ENCODE data around the gene FBRSL1. TPM values are rescaled to one million over a fixed set of nuclear protein-coding genes. Genes with fewer than 3 reads are reported as not detected.
"Not testable (repeated sequence)": the region's sequence is repeated elsewhere in the genome, so short reads cannot be mapped to it uniquely, and the experiment has no call there.

The FBRSL1 gene
- 61.7 TPM for polyA plus RNA-seq (2013, experiment 1 of 2)
- 70.1 TPM for polyA plus RNA-seq (2013, experiment 2 of 2)

DNA sequence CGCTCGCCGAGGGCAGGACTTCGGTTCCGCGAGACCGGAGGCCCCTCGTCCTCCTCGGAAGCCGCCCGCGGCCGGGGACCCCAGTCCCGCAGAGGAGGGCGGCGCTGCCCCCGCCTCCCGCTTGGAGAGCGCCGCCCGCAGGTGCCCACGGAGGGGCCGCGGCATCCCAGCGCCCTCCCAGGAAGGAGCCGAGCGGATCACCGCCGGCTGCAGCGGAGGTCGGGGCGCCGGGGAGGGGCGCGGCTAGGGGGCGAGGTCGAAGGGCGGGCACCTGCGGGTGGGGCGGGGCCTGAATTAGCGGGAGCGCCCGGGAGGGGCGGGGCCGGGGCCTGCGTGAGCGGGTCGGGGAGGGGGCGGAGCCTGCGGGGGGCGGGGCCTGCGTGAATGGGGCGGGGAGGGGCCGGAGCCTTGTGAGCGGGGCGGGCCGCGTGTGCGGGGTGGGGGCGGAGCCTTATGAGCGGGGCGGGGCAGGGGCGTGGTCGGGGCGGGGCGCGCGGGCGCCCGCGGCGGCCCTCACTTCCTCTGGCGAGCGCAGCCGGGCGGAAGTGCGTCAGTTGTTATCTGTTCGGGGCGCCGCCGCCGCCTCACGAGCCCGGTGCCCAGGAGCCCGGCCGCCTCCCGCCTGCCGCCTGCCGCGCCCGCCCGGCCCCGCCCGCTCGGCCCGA is at the start of gene FBRSL1:
TSS of gene FBRSL1 (plus strand) at position 550 of the 665 bp plus-strand sequence.
- peaks cover 0 to 41% (median 14%) of the 10 kb centered on the region in 3 experiments for H3K27me3 ChIP-seq (ENCODE audit: control insufficient read depth in 3 of 3, insufficient read depth in 3 of 3, low read depth in 1 of 3, low read length in 3 of 3)

GRCh38 chr12:132440420-132440819 is 49.5 kb upstream of the FBRSL1 start:
- not testable (repeated sequence) for H3K4me2 ChIP-seq (ENCODE audit: insufficient read depth, low read length, poor library complexity, severe bottlenecking); H4K91ac ChIP-seq (ENCODE audit: low read depth, low read length, poor library complexity); H3K18ac ChIP-seq (ENCODE audit: low read length); H3K23ac ChIP-seq (ENCODE audit: low read depth, low read length, poor library complexity); H3K79me1 ChIP-seq (ENCODE audit: low read depth, low read length); H3K27ac ChIP-seq (replicated peaks; ENCODE audit: low read length); H2BK120ac ChIP-seq (ENCODE audit: low read depth, low read length); H2BK5ac ChIP-seq (ENCODE audit: low read length); H3K14ac ChIP-seq (ENCODE audit: low read length); H3K36me3 ChIP-seq (replicated peaks in 1 of 2; ENCODE audit: control insufficient read depth in 2 of 2, insufficient read depth in 2 of 2, low read length in 2 of 2); H4K8ac ChIP-seq (ENCODE audit: low read depth, low read length); DNase-seq (ENCODE audit: low spot score); H3K9ac ChIP-seq (ENCODE audit: low read depth, low read length, poor library complexity); H2BK15ac ChIP-seq (ENCODE audit: low read length); H3K4ac ChIP-seq (ENCODE audit: low read length); H2AK5ac ChIP-seq (ENCODE audit: low read depth, low read length); H3K4me3 ChIP-seq (ENCODE audit: low read length in 2 of 2); H2BK12ac ChIP-seq (ENCODE audit: low read length); H2AFZ ChIP-seq (ENCODE audit: low read length)
- H3K27me3 ChIP-seq (ENCODE audit: control insufficient read depth in 3 of 3, insufficient read depth in 3 of 3, low read depth in 1 of 3, low read length in 3 of 3): peaks cover 0 to 80% (median 0%) of the 10 kb centered on the region in 3 experiments
- no CpG with 5 or more reads among the region's 13 CpGs for WGBS, 2 donors (ENCODE audit: extremely low coverage in 2 of 2, insufficient read length in 2 of 2, insufficient replicate concordance in 1 of 2)
- H3K9me3 ChIP-seq (replicated peaks in 1 of 2; ENCODE audit: control insufficient read depth in 2 of 2, insufficient read depth in 1 of 2, low read depth in 1 of 2, low read length in 2 of 2): peaks cover 7 to 10% of the 10 kb centered on the region in 2 donors
- peaks cover 0 to 15% of the 10 kb centered on the region in 2 donors for H3K4me1 ChIP-seq (ENCODE audit: control insufficient read depth in 2 of 2, insufficient read depth in 1 of 2, low read depth in 1 of 2, low read length in 2 of 2)

More for the DNA sequence above, at the start of gene FBRSL1:
- WGBS, 2 donors (ENCODE audit: extremely low coverage in 2 of 2, insufficient read length in 2 of 2, insufficient replicate concordance in 1 of 2): no CpG with 5 or more reads among the region's 96 CpGs
- Histone ChIP-seq H3K36me3 (replicated peaks in 1 of 2; ENCODE audit: control insufficient read depth in 2 of 2, insufficient read depth in 2 of 2, low read length in 2 of 2) (peaks cover under 1 to 12% of the 10 kb centered on the region in 2 donors), H4K91ac (ENCODE audit: low read depth, low read length, poor library complexity) (no peak within 1 kb of the TSS), H3K27ac (replicated peaks; ENCODE audit: low read length) (no peak within 1 kb of the TSS), H3K9me3 (replicated peaks in 1 of 2; ENCODE audit: control insufficient read depth in 2 of 2, insufficient read depth in 1 of 2, low read depth in 1 of 2, low read length in 2 of 2) (peaks cover 0 to 3% of the 10 kb centered on the region in 2 donors), H2AK5ac (ENCODE audit: low read depth, low read length) (peak within 1 kb of the TSS; percentile 94), H2BK5ac (ENCODE audit: low read length) (peak within 1 kb of the TSS; percentile 13), H2BK15ac (ENCODE audit: low read length) (peak within 1 kb of the TSS; percentile 49), H3K79me1 (ENCODE audit: low read depth, low read length) (peaks cover 31% of the 10 kb centered on the region), H3K4me1 (ENCODE audit: control insufficient read depth in 2 of 2, insufficient read depth in 1 of 2, low read depth in 1 of 2, low read length in 2 of 2) (peaks cover 10 to 16% of the 10 kb centered on the region in 2 donors), H4K8ac (ENCODE audit: low read depth, low read length) (peak within 1 kb of the TSS; percentile 17), H2AFZ (ENCODE audit: low read length) (peak within 1 kb of the TSS; percentile 94), H3K4me2 (ENCODE audit: insufficient read depth, low read length, poor library complexity, severe bottlenecking) (peak within 1 kb of the TSS; percentile 86), H2BK12ac (ENCODE audit: low read length) (peak within 1 kb of the TSS; percentile 84), H3K4me3 (ENCODE audit: low read length in 2 of 2) (peak within 1 kb of the TSS; percentile 69 to 88), H3K23ac (ENCODE audit: low read depth, low read length, poor library complexity) (peak within 1 kb of the TSS; percentile 80), H3K4ac (ENCODE audit: low read length) (no peak within 1 kb of the TSS), H3K9ac (ENCODE audit: low read depth, low read length, poor library complexity) (peak within 1 kb of the TSS; percentile 96), H2BK120ac (ENCODE audit: low read depth, low read length) (no peak within 1 kb of the TSS), H3K18ac (ENCODE audit: low read length) (peak within 1 kb of the TSS; percentile 97), H3K14ac (ENCODE audit: low read length) (peak within 1 kb of the TSS; percentile 94)
- DNase-seq (ENCODE audit: low spot score): peak; percentile 87

DNA sequence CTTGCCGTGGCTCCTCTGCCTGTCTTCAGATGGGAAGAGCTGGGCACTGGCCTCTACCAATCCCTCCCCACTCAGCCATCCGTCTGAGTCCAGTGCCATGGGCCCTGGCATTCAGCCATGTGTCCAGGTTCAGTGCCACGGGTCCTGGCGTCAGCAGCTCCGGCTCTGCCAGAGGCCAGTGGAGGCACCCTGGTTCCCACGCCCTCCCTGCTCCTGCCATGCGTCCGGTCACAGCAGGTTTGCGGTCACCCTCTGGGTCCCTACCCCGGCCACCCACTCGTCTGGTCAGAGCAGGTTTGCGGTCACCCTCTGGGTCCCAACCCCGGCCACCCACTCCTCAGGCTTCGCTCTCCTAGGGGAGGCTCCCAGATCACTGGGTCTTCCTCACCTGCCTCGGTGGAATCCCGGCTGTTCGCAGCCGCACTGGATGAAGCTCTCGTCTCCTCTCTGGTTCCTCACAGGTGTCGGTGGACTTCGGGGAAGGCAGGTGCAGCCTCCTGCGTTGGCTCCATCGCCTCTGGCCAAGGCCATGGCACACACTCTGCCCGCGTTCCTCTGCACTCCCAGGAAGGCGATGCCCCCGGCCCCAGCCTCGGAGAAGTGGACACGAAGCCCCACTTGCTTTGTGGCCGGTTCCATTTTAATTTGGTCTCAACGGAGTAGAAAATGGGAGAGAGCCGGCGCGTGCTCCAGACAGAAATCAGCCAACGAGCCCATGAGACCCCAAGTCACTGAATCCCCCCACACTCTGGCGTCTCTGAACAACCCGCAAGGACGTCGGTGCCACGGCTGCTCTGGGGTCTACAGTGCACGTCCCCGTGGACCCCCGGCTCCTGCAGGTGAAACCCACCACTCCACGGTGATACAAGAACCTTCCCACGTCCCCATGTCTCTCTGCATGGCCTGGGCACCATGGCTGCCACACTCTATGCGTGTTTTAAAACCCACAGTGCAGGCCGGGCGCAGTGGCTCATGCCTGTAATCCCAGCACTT is 47.8 kb upstream of the FBRSL1 start:
- no peak for DNase-seq (ENCODE audit: low spot score)
- H3K79me1 ChIP-seq (ENCODE audit: low read depth, low read length): peaks cover 2% of the 10 kb centered on the region
- H3K4ac ChIP-seq (ENCODE audit: low read length): peak overlapping the region; percentile 57
- no peak overlapping the region for H3K4me2 ChIP-seq (ENCODE audit: insufficient read depth, low read length, poor library complexity, severe bottlenecking)
- H3K23ac ChIP-seq (ENCODE audit: low read depth, low read length, poor library complexity): no peak overlapping the region
- no peak overlapping the region for H3K9ac ChIP-seq (ENCODE audit: low read depth, low read length, poor library complexity)
- no peak overlapping the region for H4K8ac ChIP-seq (ENCODE audit: low read depth, low read length)
- H2AK5ac ChIP-seq (ENCODE audit: low read depth, low read length): peak overlapping the region; percentile 47
- no peaks in the 10 kb centered on the region for H3K36me3 ChIP-seq (replicated peaks in 1 of 2; ENCODE audit: control insufficient read depth in 2 of 2, insufficient read depth in 2 of 2, low read length in 2 of 2)
- no peak overlapping the region for H4K91ac ChIP-seq (ENCODE audit: low read depth, low read length, poor library complexity)
- no peak overlapping the region for H3K27ac ChIP-seq (replicated peaks; ENCODE audit: low read length)
- H2BK5ac ChIP-seq (ENCODE audit: low read length): no peak overlapping the region
- no peak overlapping the region for H2BK12ac ChIP-seq (ENCODE audit: low read length)
- H3K18ac ChIP-seq (ENCODE audit: low read length): no peak overlapping the region
- WGBS, 2 donors (ENCODE audit: extremely low coverage in 2 of 2, insufficient read length in 2 of 2, insufficient replicate concordance in 1 of 2): no CpG with 5 or more reads among the region's 48 CpGs
- no peak overlapping the region for H3K14ac ChIP-seq (ENCODE audit: low read length)
- no peak overlapping the region for H2BK120ac ChIP-seq (ENCODE audit: low read depth, low read length)
- peaks cover 0 to 2% of the 10 kb centered on the region in 2 donors for H3K9me3 ChIP-seq (replicated peaks in 1 of 2; ENCODE audit: control insufficient read depth in 2 of 2, insufficient read depth in 1 of 2, low read depth in 1 of 2, low read length in 2 of 2)
- no peak overlapping the region for H3K4me3 ChIP-seq (ENCODE audit: low read length in 2 of 2)
- H2AFZ ChIP-seq (ENCODE audit: low read length): no peak overlapping the region
- H2BK15ac ChIP-seq (ENCODE audit: low read length): peak overlapping the region; percentile 30
- H3K4me1 ChIP-seq (ENCODE audit: control insufficient read depth in 2 of 2, insufficient read depth in 1 of 2, low read depth in 1 of 2, low read length in 2 of 2): peaks cover 0 to 13% of the 10 kb centered on the region in 2 donors
- H3K27me3 ChIP-seq (ENCODE audit: control insufficient read depth in 3 of 3, insufficient read depth in 3 of 3, low read depth in 1 of 3, low read length in 3 of 3): peaks cover 0 to 77% (median 0%) of the 10 kb centered on the region in 3 experiments
